Measurements from ENCODE around the gene INO80D. TPM values are rescaled to one million over a fixed set of nuclear protein-coding genes. Genes with fewer than 3 reads are reported as not detected.

INO80D gene
- total and polyA plus RNA-seq, 2 of the 13 experiments (the other 11 are each of a cell fraction or from before 2014, with no cell fraction given): 7.6 to 7.9 TPM

DNA sequence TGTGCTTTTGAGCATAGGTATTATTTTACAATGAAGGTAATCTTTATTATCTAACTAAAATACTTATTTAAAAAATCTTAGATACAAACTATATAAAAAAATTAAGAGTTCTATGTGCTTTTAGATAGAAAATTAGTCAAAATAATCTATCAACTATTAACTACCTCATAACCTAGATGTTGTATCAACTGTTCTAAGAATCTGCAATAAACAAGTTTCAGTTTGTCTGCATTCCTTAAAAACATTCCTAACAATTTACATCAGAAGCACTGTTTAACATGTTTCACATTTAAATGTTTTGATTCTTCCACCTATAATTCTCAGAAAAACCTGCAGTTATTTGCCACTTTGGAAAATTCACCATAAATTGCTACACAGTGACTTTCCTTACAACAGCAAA, 39.9 kb upstream of the INO80D start:
- POLR2A ChIA-PET: interaction anchor here (1.0 kb wide), 1 partner anchor 39 kb away, joined by 3 read pairs; no protein-coding TSS in a partner anchor
- Histone ChIP-seq H3K27ac (ENCODE audit: extremely low read length, insufficient read depth, low read length) (no peak overlapping the region), H3K36me3 (replicated peaks in 1 of 2; ENCODE audit: control insufficient read depth in 1 of 2, insufficient read depth in 2 of 2, low read length in 2 of 2) (peaks cover 18 to 78% of the 10 kb centered on the region in 2 experiments), H4K20me1 (ENCODE audit: insufficient read depth, low read length) (no peaks in the 10 kb centered on the region), H3K4me3 (replicated peaks in 1 of 3; ENCODE audit: insufficient read depth in 1 of 3, low read depth in 2 of 3, low read length in 3 of 3) (no peak overlapping the region), H3K27me3 (ENCODE audit: control insufficient read depth in 1 of 2, insufficient read depth in 2 of 2, low read length in 2 of 2) (no peaks in the 10 kb centered on the region), H3K4me2 (ENCODE audit: low read depth, low read length) (no peak overlapping the region), H3K9ac (ENCODE audit: insufficient read depth, low read depth, low read length) (no peak overlapping the region), H3K79me2 (ENCODE audit: insufficient read depth, low read length) (no peaks in the 10 kb centered on the region), H2AFZ (ENCODE audit: low read length) (no peak overlapping the region), H3K9me3 (ENCODE audit: low read length) (no peaks in the 10 kb centered on the region), H3K4me1 (ENCODE audit: insufficient read depth, low read length) (no peaks in the 10 kb centered on the region)
- no peak for FAIRE-seq
- in situ Hi-C loops (cut with HindIII; ENCODE audit: extremely low pct_ligation_motif_present, low pct_unique_long_range_greater_than_20kb) (no loop called here), intact Hi-C loops (cut with micrococcal nuclease; ENCODE audit: unreplicated experiment) (no loop called here)
- ATAC-seq: no peak
- no peak for DNase-seq (ENCODE audit: low spot score)
- BruUV-seq (replicated peaks): TSS peak; percentile 16
- CTCF ChIA-PET (ENCODE audit: low intra/inter-chr PET ratio, low total read pairs): no interaction called here
- TF ChIP-seq GMEB1 (CRISPR knock-in tag; IDR thresholded peaks at IDR 0.05; ENCODE audit: borderline replicate concordance): no peak
- TF ChIP-seq ZNF790 (CRISPR knock-in tag; IDR thresholded peaks at IDR 0.05; ENCODE audit: borderline replicate concordance): no peak
- no peak for TF ChIP-seq JUN (CRISPR knock-in tag; IDR thresholded peaks at IDR 0.05)
- TF ChIP-seq SNAPC5 (CRISPR knock-in tag; IDR thresholded peaks at IDR 0.05; ENCODE audit: borderline replicate concordance): no peak
- no peak for TF ChIP-seq ZSCAN22 (CRISPR knock-in tag; IDR thresholded peaks at IDR 0.05)
- TF ChIP-seq SETDB1 (CRISPR knock-in tag; IDR thresholded peaks at IDR 0.05; ENCODE audit: borderline replicate concordance): no peak
- TF ChIP-seq, protein P1, sequence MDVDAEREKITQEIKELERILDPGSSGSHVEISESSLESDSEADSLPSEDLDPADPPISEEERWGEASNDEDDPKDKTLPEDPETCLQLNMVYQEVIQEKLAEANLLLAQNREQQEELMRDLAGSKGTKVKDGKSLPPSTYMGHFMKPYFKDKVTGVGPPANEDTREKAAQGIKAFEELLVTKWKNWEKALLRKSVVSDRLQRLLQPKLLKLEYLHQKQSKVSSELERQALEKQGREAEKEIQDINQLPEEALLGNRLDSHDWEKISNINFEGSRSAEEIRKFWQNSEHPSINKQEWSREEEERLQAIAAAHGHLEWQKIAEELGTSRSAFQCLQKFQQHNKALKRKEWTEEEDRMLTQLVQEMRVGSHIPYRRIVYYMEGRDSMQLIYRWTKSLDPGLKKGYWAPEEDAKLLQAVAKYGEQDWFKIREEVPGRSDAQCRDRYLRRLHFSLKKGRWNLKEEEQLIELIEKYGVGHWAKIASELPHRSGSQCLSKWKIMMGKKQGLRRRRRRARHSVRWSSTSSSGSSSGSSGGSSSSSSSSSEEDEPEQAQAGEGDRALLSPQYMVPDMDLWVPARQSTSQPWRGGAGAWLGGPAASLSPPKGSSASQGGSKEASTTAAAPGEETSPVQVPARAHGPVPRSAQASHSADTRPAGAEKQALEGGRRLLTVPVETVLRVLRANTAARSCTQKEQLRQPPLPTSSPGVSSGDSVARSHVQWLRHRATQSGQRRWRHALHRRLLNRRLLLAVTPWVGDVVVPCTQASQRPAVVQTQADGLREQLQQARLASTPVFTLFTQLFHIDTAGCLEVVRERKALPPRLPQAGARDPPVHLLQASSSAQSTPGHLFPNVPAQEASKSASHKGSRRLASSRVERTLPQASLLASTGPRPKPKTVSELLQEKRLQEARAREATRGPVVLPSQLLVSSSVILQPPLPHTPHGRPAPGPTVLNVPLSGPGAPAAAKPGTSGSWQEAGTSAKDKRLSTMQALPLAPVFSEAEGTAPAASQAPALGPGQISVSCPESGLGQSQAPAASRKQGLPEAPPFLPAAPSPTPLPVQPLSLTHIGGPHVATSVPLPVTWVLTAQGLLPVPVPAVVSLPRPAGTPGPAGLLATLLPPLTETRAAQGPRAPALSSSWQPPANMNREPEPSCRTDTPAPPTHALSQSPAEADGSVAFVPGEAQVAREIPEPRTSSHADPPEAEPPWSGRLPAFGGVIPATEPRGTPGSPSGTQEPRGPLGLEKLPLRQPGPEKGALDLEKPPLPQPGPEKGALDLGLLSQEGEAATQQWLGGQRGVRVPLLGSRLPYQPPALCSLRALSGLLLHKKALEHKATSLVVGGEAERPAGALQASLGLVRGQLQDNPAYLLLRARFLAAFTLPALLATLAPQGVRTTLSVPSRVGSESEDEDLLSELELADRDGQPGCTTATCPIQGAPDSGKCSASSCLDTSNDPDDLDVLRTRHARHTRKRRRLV (CRISPR knock-in tag; IDR thresholded peaks at IDR 0.05): no peak
- no peak for TF ChIP-seq REST (IDR thresholded peaks at IDR 0.05; ENCODE audit: borderline replicate concordance in 1 of 2, low read depth in 1 of 2, low read length in 2 of 2)
- no peak for TF ChIP-seq PRDM4 (CRISPR knock-in tag; IDR thresholded peaks at IDR 0.05; ENCODE audit: borderline replicate concordance)

All from HepG2 (cell line).